ENCODE data around the gene UST.

The UST gene

DNA sequence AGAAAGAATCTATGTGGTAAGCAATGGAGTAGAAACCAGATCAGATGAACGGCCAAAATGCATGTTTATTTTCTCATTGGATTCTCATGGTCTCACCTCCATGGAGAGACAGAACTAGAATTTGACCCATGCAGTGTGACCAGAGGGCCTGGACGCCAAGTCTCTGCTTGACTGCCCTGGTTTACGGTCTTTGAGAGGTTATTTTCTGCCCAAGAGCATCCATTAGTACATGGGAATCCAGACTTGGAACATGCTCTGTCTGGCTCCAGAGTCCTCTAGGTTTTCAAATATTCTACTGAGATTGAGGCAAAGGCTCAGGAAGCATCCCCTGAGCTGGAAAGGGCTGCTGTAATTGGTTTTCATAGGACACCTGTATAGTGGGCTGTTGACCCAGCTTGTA lies 45.5 kb upstream of the UST start:
- Histone ChIP-seq H3K27me3 (no peaks in the 10 kb centered on the region), H3K4me1 (no peaks in the 10 kb centered on the region), H3K36me3 (no peaks in the 10 kb centered on the region), H3K9me3 (no peaks in the 10 kb centered on the region), H3K4me3 (ENCODE audit: low read depth, low read length) (no peak overlapping the region; the same call in 1 of the 2 replicates)
- TF ChIP-seq, protein P1, sequence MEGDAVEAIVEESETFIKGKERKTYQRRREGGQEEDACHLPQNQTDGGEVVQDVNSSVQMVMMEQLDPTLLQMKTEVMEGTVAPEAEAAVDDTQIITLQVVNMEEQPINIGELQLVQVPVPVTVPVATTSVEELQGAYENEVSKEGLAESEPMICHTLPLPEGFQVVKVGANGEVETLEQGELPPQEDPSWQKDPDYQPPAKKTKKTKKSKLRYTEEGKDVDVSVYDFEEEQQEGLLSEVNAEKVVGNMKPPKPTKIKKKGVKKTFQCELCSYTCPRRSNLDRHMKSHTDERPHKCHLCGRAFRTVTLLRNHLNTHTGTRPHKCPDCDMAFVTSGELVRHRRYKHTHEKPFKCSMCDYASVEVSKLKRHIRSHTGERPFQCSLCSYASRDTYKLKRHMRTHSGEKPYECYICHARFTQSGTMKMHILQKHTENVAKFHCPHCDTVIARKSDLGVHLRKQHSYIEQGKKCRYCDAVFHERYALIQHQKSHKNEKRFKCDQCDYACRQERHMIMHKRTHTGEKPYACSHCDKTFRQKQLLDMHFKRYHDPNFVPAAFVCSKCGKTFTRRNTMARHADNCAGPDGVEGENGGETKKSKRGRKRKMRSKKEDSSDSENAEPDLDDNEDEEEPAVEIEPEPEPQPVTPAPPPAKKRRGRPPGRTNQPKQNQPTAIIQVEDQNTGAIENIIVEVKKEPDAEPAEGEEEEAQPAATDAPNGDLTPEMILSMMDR (IDR thresholded peaks at IDR 0.05; ENCODE audit: low read depth, low read length): no peak
- no peak for DNase-seq

DNA sequence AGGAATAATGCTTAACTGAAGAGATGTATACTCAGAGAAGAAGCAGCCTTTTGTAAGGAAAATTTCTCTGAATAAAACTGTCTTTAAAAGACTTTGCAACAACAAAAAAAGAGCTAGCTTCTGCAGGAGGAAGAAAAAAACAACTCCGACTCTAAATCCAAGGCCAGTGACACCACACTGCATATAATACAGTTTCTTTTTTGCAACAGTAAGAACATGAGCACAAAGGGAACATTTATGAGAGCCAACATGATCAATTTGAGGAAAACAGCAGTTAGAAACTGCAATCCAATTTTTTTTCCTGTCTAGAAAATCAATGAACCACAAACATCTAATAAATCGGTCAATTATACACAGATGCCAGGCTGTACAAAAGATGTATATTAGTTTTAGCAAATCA lies 42.9 kb upstream of the UST start:
- no peaks in the 10 kb centered on the region for H3K4me1 ChIP-seq
- TF ChIP-seq, protein P1 (IDR thresholded peaks at IDR 0.05; ENCODE audit: low read depth, low read length): no peak

DNA sequence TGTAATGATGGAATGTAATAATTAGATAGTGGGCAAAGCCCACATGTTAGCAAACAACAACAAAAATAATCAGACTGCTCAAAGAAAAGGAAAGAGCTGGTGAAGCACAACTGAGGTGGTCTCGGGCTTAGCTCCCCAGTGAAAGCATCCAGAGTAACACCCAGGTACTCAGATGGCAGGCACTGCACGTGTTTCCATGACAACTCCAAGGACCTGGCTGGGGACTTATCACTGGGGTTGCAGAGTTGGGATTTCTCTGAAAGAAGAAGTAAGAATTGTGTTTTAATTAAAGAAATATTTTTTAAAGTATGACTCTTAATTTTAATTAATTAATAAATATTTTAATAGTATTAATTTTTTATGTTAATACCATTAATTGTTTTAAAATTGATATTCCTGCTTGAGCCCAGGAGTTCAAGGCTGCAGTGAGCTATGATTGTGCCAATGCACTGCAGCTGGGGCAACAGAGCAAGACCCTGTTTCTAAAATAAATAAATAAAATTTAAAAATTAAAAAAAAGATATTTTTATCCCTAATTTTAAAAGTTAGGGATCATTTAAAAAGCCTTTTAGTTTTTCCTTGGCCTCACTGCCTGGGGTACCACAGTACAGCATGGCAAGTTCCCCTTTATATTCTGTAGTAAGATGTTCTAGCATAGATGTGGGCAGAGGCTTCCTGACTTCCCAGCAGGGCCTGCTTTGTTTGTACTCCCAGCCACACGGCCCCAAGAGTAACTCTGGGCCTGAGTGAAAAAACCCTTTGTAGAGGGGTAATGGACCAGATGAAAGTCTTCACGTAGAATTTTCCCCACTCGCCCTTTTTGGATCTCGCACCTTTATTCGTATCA lies 42.2 kb upstream of the UST start:
- Histone ChIP-seq H3K4me3 (ENCODE audit: low read depth, low read length) (no peak overlapping the region), H3K27me3 (no peaks in the 10 kb centered on the region), H3K36me3 (no peaks in the 10 kb centered on the region), H3K9me3 (no peaks in the 10 kb centered on the region), H3K4me1 (no peaks in the 10 kb centered on the region)
- TF ChIP-seq, protein P1 (IDR thresholded peaks at IDR 0.05; ENCODE audit: low read depth, low read length): no peak
- no peak for DNase-seq

More for the DNA sequence above, 42.9 kb upstream of the UST start:
- Histone ChIP-seq H3K4me3 (ENCODE audit: low read depth, low read length) (no peak overlapping the region), H3K9me3 (no peaks in the 10 kb centered on the region), H3K27me3 (no peaks in the 10 kb centered on the region), H3K36me3 (no peaks in the 10 kb centered on the region)
- no peak for DNase-seq

DNA sequence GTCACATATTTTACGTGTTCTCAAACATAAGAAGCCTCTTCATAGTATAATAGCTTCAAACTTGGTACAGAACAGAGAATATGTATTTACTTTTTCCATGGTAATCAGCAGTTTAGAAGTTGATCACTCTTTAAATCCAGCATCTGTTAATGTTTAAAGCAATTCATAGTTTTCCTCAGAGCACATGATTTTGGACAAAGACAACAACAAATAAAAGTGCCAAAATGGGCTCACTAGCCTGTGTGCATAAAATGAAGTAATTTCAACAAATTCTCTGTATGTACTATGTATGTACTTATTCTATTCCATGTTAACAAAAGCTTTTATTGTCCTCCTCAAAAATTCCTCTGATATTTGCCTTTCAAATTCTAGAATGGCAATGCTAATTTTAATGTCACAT lies 38.1 kb upstream of the UST start:
- DNase-seq: no peak
- no peaks in the 10 kb centered on the region for H3K9me3 ChIP-seq
- TF ChIP-seq, protein P1 (IDR thresholded peaks at IDR 0.05; ENCODE audit: low read depth, low read length): no peak
- no peaks in the 10 kb centered on the region for H3K27me3 ChIP-seq
- no peak overlapping the region for H3K4me3 ChIP-seq (ENCODE audit: low read depth, low read length)
- H3K36me3 ChIP-seq: no peaks in the 10 kb centered on the region
- H3K4me1 ChIP-seq: no peaks in the 10 kb centered on the region

DNA sequence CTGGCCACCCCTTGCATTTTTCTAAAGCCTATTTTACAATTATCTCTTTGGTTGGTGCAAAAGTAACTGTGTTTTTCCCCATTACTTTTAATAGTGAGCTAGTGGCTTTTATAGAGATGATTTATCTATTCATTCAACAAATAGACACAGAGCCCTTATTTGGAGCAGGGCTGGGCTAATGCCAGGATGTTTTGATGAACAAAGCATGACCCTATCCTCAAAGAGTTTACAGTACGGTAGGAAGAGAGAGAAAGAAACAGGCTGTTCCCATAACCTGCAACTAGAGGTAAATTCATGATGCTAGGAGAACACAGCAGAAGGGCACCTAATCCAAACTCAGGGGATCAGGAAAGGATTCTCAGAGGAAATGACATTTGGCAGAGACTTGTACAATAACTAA lies 37.3 kb upstream of the UST start:
- no peaks in the 10 kb centered on the region for H3K4me1 ChIP-seq
- no peaks in the 10 kb centered on the region for H3K9me3 ChIP-seq
- H3K27me3 ChIP-seq: no peaks in the 10 kb centered on the region
- TF ChIP-seq, protein P1 (IDR thresholded peaks at IDR 0.05; ENCODE audit: low read depth, low read length): no peak
- H3K4me3 ChIP-seq (ENCODE audit: low read depth, low read length): no peak overlapping the region
- no peaks in the 10 kb centered on the region for H3K36me3 ChIP-seq
- no peak for DNase-seq

Measured in BE2C (cell line).